Measurements from ENCODE around the gene CCDC63.

DNA sequence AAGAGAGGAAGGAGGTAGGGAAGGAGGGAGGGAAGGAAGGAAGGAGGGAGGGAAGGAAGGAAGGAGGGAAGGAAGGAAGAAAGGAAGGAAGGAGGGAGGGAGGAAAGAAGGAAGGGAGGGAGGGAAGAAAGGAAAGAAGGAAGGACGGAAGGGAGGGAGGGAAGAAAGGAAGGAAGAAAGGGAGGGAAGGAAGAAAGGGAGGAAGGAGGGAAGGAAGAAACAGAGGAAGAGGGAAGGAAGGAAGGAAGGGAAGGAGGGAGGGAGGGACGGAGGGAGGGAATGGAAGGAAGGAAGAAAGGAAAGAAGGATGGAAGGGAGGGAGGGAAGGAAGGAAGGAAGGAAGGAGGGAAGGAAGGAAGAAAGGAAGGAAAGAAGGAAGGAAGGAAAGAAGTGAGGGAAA is 22.4 kb upstream of the CCDC63 start:
- TF ChIP-seq, protein P1, sequence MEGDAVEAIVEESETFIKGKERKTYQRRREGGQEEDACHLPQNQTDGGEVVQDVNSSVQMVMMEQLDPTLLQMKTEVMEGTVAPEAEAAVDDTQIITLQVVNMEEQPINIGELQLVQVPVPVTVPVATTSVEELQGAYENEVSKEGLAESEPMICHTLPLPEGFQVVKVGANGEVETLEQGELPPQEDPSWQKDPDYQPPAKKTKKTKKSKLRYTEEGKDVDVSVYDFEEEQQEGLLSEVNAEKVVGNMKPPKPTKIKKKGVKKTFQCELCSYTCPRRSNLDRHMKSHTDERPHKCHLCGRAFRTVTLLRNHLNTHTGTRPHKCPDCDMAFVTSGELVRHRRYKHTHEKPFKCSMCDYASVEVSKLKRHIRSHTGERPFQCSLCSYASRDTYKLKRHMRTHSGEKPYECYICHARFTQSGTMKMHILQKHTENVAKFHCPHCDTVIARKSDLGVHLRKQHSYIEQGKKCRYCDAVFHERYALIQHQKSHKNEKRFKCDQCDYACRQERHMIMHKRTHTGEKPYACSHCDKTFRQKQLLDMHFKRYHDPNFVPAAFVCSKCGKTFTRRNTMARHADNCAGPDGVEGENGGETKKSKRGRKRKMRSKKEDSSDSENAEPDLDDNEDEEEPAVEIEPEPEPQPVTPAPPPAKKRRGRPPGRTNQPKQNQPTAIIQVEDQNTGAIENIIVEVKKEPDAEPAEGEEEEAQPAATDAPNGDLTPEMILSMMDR (IDR thresholded peaks at IDR 0.05; ENCODE audit: extremely low read depth in 1 of 2, insufficient read depth in 1 of 2, low read depth in 1 of 2, low read length in 2 of 2): no peak
- TF ChIP-seq EZH2 (IDR thresholded peaks at IDR 0.05; ENCODE audit: borderline replicate concordance, low read depth, low read length, severe bottlenecking) (no peak), POLR2A (IDR thresholded peaks at IDR 0.05; ENCODE audit: low read depth, low read length) (no peak), FOS (IDR thresholded peaks at IDR 0.05; ENCODE audit: borderline replicate concordance, insufficient read depth, low read length) (no peak), POLR2AphosphoS5 (IDR thresholded peaks at IDR 0.05; ENCODE audit: insufficient read depth, low read depth, low read length) (no peak), GATA2 (IDR thresholded peaks at IDR 0.05; ENCODE audit: insufficient read depth, insufficient read length, low read depth, low read length) (no peak)
- TF ChIP-seq, protein P2, sequence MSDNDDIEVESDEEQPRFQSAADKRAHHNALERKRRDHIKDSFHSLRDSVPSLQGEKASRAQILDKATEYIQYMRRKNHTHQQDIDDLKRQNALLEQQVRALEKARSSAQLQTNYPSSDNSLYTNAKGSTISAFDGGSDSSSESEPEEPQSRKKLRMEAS (IDR thresholded peaks at IDR 0.05; ENCODE audit: insufficient read depth, insufficient read length): no peak

Data from endothelial cell of umbilical vein (primary cell).